A549 (cell line): Measurements from ENCODE around the gene NKIRAS2.

Experiments
- CHD2 ChIP-seq: fragments of 150-350 bp; IDR thresholded peaks from 2 replicates; pipeline ENCODE4 v1.6.1; 2014; ENCODE audit warnings: low read length; ENCODE audit not compliant: partially characterized antibody
- CTCF ChIP-seq: fragments of >200 bp; sonication (Bioruptor Twin); formaldehyde crosslinking; IDR thresholded peaks from 3 replicates; pipeline ENCODE4 v1.5.1; 2016
- FOSB ChIP-seq: fragments of 250-450 bp; sonication (Bioruptor Pico); IDR thresholded peaks from 2 replicates; pipeline ENCODE4 v1.5.0; 2020; ENCODE audit warnings: mild to moderate bottlenecking, moderate library complexity
- MAZ ChIP-seq: fragments of 150-350 bp; IDR thresholded peaks from 2 replicates; pipeline ENCODE4 v1.6.1; 2014; ENCODE audit warnings: antibody characterized with exemption, low read depth, low read length, borderline replicate concordance
- SREBF2 ChIP-seq: fragments of 450-650 bp; IDR thresholded peaks from 2 replicates; pipeline ENCODE4 v1.6.1; 2014; ENCODE audit warnings: mild to moderate bottlenecking, moderate library complexity
- ZC3H11A ChIP-seq: fragments of 450-650 bp; IDR thresholded peaks from 2 replicates; pipeline ENCODE4 v1.6.1; 2014; ENCODE audit warnings: antibody characterized with exemption, mild to moderate bottlenecking

- TF ChIP-seq CTCF (no peak), MAZ (no peak), FOSB (CRISPR knock-in tag) (no peak), CHD2 (no peak), ZC3H11A (no peak), SREBF2 (no peak)
Measured at GRCh38 chr17:42002792-42003301, 17.0 kb upstream of the NKIRAS2 start.
